T-helper 1 cell treated with Interleukin-12 subunit alpha and Interleukin-12 subunit beta and Interleukin-4 antibody, amounts not matched to agents 30 μg/mL and 1 μg/mL, for 36 hours (primary cell): ENCODE measurements around the gene PMP22.

Source experiments
- H3K27ac Mint-ChIP-seq: one replicate; pipeline ENCODE4 v1.8.0; 2021; ENCODE audit warnings: mild to moderate bottlenecking, mixed read lengths
- H3K27me3 Mint-ChIP-seq: one replicate; pipeline ENCODE4 v1.8.0; 2021; ENCODE audit warnings: low read depth, mixed read lengths
- H3K36me3 Mint-ChIP-seq: one replicate; pipeline ENCODE4 v1.8.0; 2021; ENCODE audit warnings: low read depth, mixed read lengths
- H3K4me1 Mint-ChIP-seq: one replicate; pipeline ENCODE4 v1.8.0; 2021; ENCODE audit warnings: low read depth, mixed read lengths
- H3K4me3 Mint-ChIP-seq: one replicate; pipeline ENCODE4 v1.8.0; 2021; ENCODE audit warnings: mild to moderate bottlenecking, moderate library complexity, mixed read lengths
- H3K9me3 Mint-ChIP-seq: one replicate; pipeline ENCODE4 v1.8.0; 2021; ENCODE audit warnings: mixed read lengths

PMP22 gene

GRCh38 chr17:15265131-15265530, at the start of gene PMP22:
PMP22 (minus strand) TSS chr17:15265326; CDS start chr17:15260727, 4,599 bp downstream.
- H3K36me3 Mint-ChIP-seq: no peaks in the 10 kb centered on the region
- H3K4me3 Mint-ChIP-seq: no peak within 1 kb of the TSS
- no peak within 1 kb of the TSS for H3K27ac Mint-ChIP-seq
- no peaks in the 10 kb centered on the region for H3K9me3 Mint-ChIP-seq
- H3K27me3 Mint-ChIP-seq: peaks cover 75% of the 10 kb centered on the region
- H3K4me1 Mint-ChIP-seq: peaks cover 5% of the 10 kb centered on the region

GRCh38 chr17:15311996-15312395, 46.9 kb upstream of the PMP22 start:
- Mint-ChIP-seq H3K27me3 (peaks cover 6% of the 10 kb centered on the region), H3K27ac (no peak overlapping the region), H3K36me3 (no peaks in the 10 kb centered on the region), H3K4me1 (no peaks in the 10 kb centered on the region), H3K4me3 (no peak overlapping the region), H3K9me3 (no peaks in the 10 kb centered on the region)

- H3K4me3 Mint-ChIP-seq: no peak overlapping the region
- H3K9me3 Mint-ChIP-seq: no peaks in the 10 kb centered on the region
- H3K27me3 Mint-ChIP-seq: no peaks in the 10 kb centered on the region
- H3K36me3 Mint-ChIP-seq: no peaks in the 10 kb centered on the region
- peaks cover 2% of the 10 kb centered on the region for H3K4me1 Mint-ChIP-seq
- no peak overlapping the region for H3K27ac Mint-ChIP-seq
Measured at GRCh38 chr17:15309793-15310192, 44.7 kb upstream of the PMP22 start.

- Mint-ChIP-seq H3K27me3 (no peaks in the 10 kb centered on the region), H3K36me3 (no peaks in the 10 kb centered on the region), H3K27ac (no peak overlapping the region), H3K4me3 (no peak overlapping the region), H3K9me3 (no peaks in the 10 kb centered on the region), H3K4me1 (peaks cover 2% of the 10 kb centered on the region)
Measured at GRCh38 chr17:15309236-15309635, 44.1 kb upstream of the PMP22 start.

- Mint-ChIP-seq H3K9me3 (no peaks in the 10 kb centered on the region), H3K4me3 (no peak overlapping the region), H3K27ac (no peak overlapping the region), H3K36me3 (no peaks in the 10 kb centered on the region), H3K27me3 (no peaks in the 10 kb centered on the region), H3K4me1 (peaks cover 2% of the 10 kb centered on the region)
Measured at GRCh38 chr17:15308758-15309157, 43.6 kb upstream of the PMP22 start.

GRCh38 chr17:15307710-15308111, 42.6 kb upstream of the PMP22 start:
- no peaks in the 10 kb centered on the region for H3K9me3 Mint-ChIP-seq
- H3K4me3 Mint-ChIP-seq: no peak overlapping the region
- H3K27me3 Mint-ChIP-seq: no peaks in the 10 kb centered on the region
- H3K4me1 Mint-ChIP-seq: peaks cover 2% of the 10 kb centered on the region
- H3K27ac Mint-ChIP-seq: no peak overlapping the region
- no peaks in the 10 kb centered on the region for H3K36me3 Mint-ChIP-seq

- Mint-ChIP-seq H3K4me3 (no peak overlapping the region), H3K4me1 (peaks cover 2% of the 10 kb centered on the region), H3K27ac (no peak overlapping the region), H3K36me3 (no peaks in the 10 kb centered on the region), H3K9me3 (no peaks in the 10 kb centered on the region), H3K27me3 (no peaks in the 10 kb centered on the region)
Measured at GRCh38 chr17:15303851-15304250, 38.7 kb upstream of the PMP22 start.

GRCh38 chr17:15303268-15303667, 38.1 kb upstream of the PMP22 start:
- Mint-ChIP-seq H3K9me3 (no peaks in the 10 kb centered on the region), H3K27me3 (no peaks in the 10 kb centered on the region), H3K4me1 (peaks cover 2% of the 10 kb centered on the region), H3K36me3 (no peaks in the 10 kb centered on the region), H3K4me3 (no peak overlapping the region), H3K27ac (no peak overlapping the region)

- Mint-ChIP-seq H3K36me3 (no peaks in the 10 kb centered on the region), H3K4me1 (peaks cover 2% of the 10 kb centered on the region), H3K27me3 (no peaks in the 10 kb centered on the region), H3K9me3 (no peaks in the 10 kb centered on the region), H3K27ac (no peak overlapping the region), H3K4me3 (no peak overlapping the region)
Measured at GRCh38 chr17:15301845-15302244, 36.7 kb upstream of the PMP22 start.

GRCh38 chr17:15298176-15298575, 33.0 kb upstream of the PMP22 start:
- no peaks in the 10 kb centered on the region for H3K4me1 Mint-ChIP-seq
- H3K27ac Mint-ChIP-seq: no peak overlapping the region
- H3K36me3 Mint-ChIP-seq: no peaks in the 10 kb centered on the region
- H3K27me3 Mint-ChIP-seq: no peaks in the 10 kb centered on the region
- no peaks in the 10 kb centered on the region for H3K9me3 Mint-ChIP-seq
- H3K4me3 Mint-ChIP-seq: no peak overlapping the region

- Mint-ChIP-seq H3K27me3 (no peaks in the 10 kb centered on the region), H3K27ac (no peak overlapping the region), H3K4me3 (no peak overlapping the region), H3K4me1 (no peaks in the 10 kb centered on the region), H3K36me3 (no peaks in the 10 kb centered on the region), H3K9me3 (no peaks in the 10 kb centered on the region)
Measured at GRCh38 chr17:15293558-15293957, 28.4 kb upstream of the PMP22 start.

- no peaks in the 10 kb centered on the region for H3K36me3 Mint-ChIP-seq
Measured at GRCh38 chr17:15291674-15292361, 26.7 kb upstream of the PMP22 start.

GRCh38 chr17:15290605-15291004, 25.5 kb upstream of the PMP22 start:
- Mint-ChIP-seq H3K27ac (no peak overlapping the region), H3K4me1 (no peaks in the 10 kb centered on the region), H3K36me3 (no peaks in the 10 kb centered on the region), H3K27me3 (no peaks in the 10 kb centered on the region), H3K9me3 (no peaks in the 10 kb centered on the region), H3K4me3 (no peak overlapping the region)

More at GRCh38 chr17:15291674-15292361, 26.7 kb upstream of the PMP22 start:
- H3K9me3 Mint-ChIP-seq: no peaks in the 10 kb centered on the region
- no peak overlapping the region for H3K27ac Mint-ChIP-seq
- no peaks in the 10 kb centered on the region for H3K27me3 Mint-ChIP-seq
- no peak overlapping the region for H3K4me3 Mint-ChIP-seq
- H3K4me1 Mint-ChIP-seq: no peaks in the 10 kb centered on the region

- Mint-ChIP-seq H3K36me3 (no peaks in the 10 kb centered on the region), H3K27me3 (no peaks in the 10 kb centered on the region), H3K4me1 (no peaks in the 10 kb centered on the region), H3K27ac (no peak overlapping the region), H3K9me3 (no peaks in the 10 kb centered on the region), H3K4me3 (no peak overlapping the region)
Measured at GRCh38 chr17:15289285-15290183, 24.4 kb upstream of the PMP22 start.

- H3K27me3 Mint-ChIP-seq: no peaks in the 10 kb centered on the region
- no peak overlapping the region for H3K4me3 Mint-ChIP-seq
- no peaks in the 10 kb centered on the region for H3K9me3 Mint-ChIP-seq
- H3K36me3 Mint-ChIP-seq: no peaks in the 10 kb centered on the region
- no peak overlapping the region for H3K27ac Mint-ChIP-seq
- no peaks in the 10 kb centered on the region for H3K4me1 Mint-ChIP-seq
Measured at GRCh38 chr17:15288859-15289258, 23.7 kb upstream of the PMP22 start.
